Kidney (tissue), 14 donors: ENCODE data around the gene TIMM8B. TPM values are rescaled to one million over a fixed set of nuclear protein-coding genes. Genes with fewer than 3 reads are reported as not detected.

Source experiments
- DNase-seq, 5 donors: peaks; one replicate each; pipeline ENCODE4 v3.0.0-alpha.2; 2013 to 2020
- FAIRE-seq: peaks from 2 replicates; lab custom pipeline; 2012; peaks lifted over from hg19 to GRCh38; lab: Jason Lieb, UNC
- H3K27ac ChIP-seq, 2 donors: one replicate each; pipeline ENCODE4 v1.7.0; 2013; ENCODE audit warnings: low read depth in 2 of 2, low read length in 2 of 2, inconsistent platforms in 1 of 2
- H3K27me3 ChIP-seq: one replicate; pipeline ENCODE4 v1.7.1; 2013; ENCODE audit warnings: low read length, inconsistent platforms; ENCODE audit not compliant: control insufficient read depth, insufficient read depth
- H3K36me3 ChIP-seq, 3 donors: one replicate each; pipeline versions ENCODE4 v1.7.0 to v1.7.1; 2013; ENCODE audit warnings: low read length in 3 of 3, control low read depth in 1 of 3, inconsistent platforms in 1 of 3; ENCODE audit not compliant: insufficient read depth in 3 of 3, control insufficient read depth in 2 of 3
- H3K4me1 ChIP-seq, 3 donors: one replicate each; pipeline versions ENCODE4 v1.7.0 to v1.7.1; 2013; ENCODE audit warnings: low read length in 3 of 3, inconsistent platforms in 1 of 3, low read depth in 1 of 3; ENCODE audit not compliant: control insufficient read depth in 2 of 3, insufficient read depth in 2 of 3
- H3K4me3 ChIP-seq, 3 donors: one replicate each; pipeline versions ENCODE4 v1.7.0 to v1.8.1; 2013; ENCODE audit warnings: low read length in 3 of 3, control low read depth in 1 of 3, inconsistent platforms in 1 of 3
- H3K9ac ChIP-seq, 3 donors: one replicate each; pipeline versions ENCODE4 v1.7.0 to v1.7.1; 2013; ENCODE audit warnings: low read length in 3 of 3, control low read depth in 1 of 3, inconsistent platforms in 1 of 3
- H3K9me3 ChIP-seq, 3 donors: one replicate each; pipeline versions ENCODE4 v1.7.0 to v1.7.1; 2013; ENCODE audit warnings: low read length in 3 of 3, control low read depth in 1 of 3, inconsistent platforms in 1 of 3; ENCODE audit not compliant: control insufficient read depth in 2 of 3, insufficient read depth in 1 of 3
- intact Hi-C: fragments of 100-400 bp; cut with DNase I; formaldehyde crosslinking; loops from one replicate; pipeline ENCODE4 v1.11.1; 2022
- polyA plus RNA-seq: library from polyadenylated mRNA; stranded (reverse); fragments of 350-450 nt; fragmentation: Illumina TruSeq; extraction: RNeasy Lipid Tissue Mini Kit (QIAGEN cat#74804); gene quantifications from one replicate; pipeline ENCODE4 v1.2.3, GENCODE V29; 2014; ENCODE audit warnings: low read depth, low replicate concordance; ENCODE audit not compliant: insufficient read depth
- total RNA-seq: library from RNA; stranded (reverse); fragmentation: NEBNext Ultra II Directional; extraction: Animal tissue kit (Norgen Biotek cat#: 25700); gene quantifications from one replicate; pipeline ENCODE4 v1.2.1, GENCODE V29; 2021
- TF ChIP-seq, protein P1 (sequence below): IDR thresholded peaks from 3 replicates; pipeline ENCODE4 v1.5.1; 2012; ENCODE audit warnings: mild to moderate bottlenecking, moderate library complexity, borderline replicate concordance; ENCODE audit not compliant: insufficient read depth; ENCODE audit errors: extremely low read depth
- donor health status: control.
- donor health status: control.
- donor health status: control.
- donor health status: control.
- donor health status: control.
- donor health status: DM: yes; HTN: yes; CAD: no.
- donor health status: Normal renal cell carcinoma (clear cell type).

Gene TIMM8B
- total and polyA plus RNA-seq, 2 donors from 2014 or later = 51.3 to 167 TPM

DNA sequence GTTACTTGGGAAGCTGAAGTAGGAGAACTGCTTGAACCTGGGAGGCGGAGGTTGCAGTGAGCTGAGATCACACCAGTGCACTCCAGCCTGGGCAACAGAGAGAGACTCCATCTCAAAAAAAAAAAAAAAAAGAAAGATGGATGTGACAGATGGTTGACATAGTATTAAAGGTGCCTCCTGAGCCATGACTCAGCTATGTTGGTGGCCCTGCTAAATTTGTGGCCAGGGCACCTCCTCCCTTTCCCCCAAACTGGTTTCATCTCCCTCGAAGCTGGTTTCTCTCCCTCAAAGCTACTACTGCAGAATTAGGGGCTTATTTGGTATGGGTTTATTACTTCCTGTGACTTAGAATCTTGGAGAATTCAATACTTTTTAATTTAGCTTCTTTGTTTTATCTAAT lies 31.6 kb upstream of the TIMM8B start:
- DNase-seq (no peak), FAIRE-seq (no peak)
- intact Hi-C loops = no loop called here
- Histone ChIP-seq H3K9ac (no peak overlapping the region), H3K27ac (no peak overlapping the region), H3K4me1 (no peaks in the 10 kb centered on the region), H3K9me3 (no peaks in the 10 kb centered on the region), H3K27me3 (no peaks in the 10 kb centered on the region), H3K36me3 (no peaks in the 10 kb centered on the region), H3K4me3 (no peak overlapping the region)
- TF ChIP-seq, protein P1, sequence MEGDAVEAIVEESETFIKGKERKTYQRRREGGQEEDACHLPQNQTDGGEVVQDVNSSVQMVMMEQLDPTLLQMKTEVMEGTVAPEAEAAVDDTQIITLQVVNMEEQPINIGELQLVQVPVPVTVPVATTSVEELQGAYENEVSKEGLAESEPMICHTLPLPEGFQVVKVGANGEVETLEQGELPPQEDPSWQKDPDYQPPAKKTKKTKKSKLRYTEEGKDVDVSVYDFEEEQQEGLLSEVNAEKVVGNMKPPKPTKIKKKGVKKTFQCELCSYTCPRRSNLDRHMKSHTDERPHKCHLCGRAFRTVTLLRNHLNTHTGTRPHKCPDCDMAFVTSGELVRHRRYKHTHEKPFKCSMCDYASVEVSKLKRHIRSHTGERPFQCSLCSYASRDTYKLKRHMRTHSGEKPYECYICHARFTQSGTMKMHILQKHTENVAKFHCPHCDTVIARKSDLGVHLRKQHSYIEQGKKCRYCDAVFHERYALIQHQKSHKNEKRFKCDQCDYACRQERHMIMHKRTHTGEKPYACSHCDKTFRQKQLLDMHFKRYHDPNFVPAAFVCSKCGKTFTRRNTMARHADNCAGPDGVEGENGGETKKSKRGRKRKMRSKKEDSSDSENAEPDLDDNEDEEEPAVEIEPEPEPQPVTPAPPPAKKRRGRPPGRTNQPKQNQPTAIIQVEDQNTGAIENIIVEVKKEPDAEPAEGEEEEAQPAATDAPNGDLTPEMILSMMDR = no peak

DNA sequence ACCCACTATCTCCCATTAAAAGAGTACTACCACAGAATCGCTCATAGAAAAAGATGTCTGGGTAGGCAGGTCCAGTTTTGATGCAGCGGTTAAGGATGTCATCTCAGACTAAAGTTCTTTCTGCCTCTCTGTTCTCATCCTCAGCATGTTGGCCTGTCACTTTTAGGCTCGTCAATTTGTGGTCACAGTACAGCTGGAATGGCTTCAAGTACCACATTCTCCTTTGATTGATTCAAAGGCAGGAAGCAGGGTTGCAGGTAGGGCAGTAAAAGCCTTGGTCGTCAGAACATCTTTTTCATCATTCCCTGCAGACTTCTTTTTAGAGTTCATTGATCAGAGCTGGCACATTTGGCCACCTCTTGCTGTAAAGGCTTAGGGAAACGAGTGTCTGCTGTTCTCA lies 28.8 kb upstream of the TIMM8B start:
- Histone ChIP-seq H3K27me3 (no peaks in the 10 kb centered on the region), H3K4me3 (no peak overlapping the region), H3K4me1 (no peaks in the 10 kb centered on the region), H3K27ac (no peak overlapping the region), H3K9ac (no peak overlapping the region), H3K9me3 (no peaks in the 10 kb centered on the region), H3K36me3 (no peaks in the 10 kb centered on the region)
- no peak for DNase-seq
- intact Hi-C loops = no loop called here
- TF ChIP-seq, protein P1 = no peak
- FAIRE-seq = no peak

DNA sequence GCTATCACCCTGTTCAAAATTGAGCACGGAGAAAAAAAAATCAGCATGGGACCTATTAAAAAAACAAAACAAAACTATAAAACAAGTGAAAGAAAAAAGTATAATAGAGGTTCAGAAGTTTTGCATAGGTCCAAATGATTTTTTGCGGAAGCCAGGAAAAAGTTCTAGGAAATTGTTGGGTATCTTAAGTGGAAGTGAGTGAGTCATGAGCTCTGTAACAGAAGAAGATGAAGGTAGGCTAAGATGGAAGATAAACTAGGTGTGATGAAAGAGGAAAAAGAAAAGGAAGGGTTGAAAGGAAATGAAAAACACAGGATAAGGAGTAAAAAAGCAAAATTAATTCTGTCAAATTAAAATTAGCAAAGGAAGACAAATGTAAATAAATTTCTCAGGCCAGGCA lies 27.9 kb upstream of the TIMM8B start:
- FAIRE-seq (no peak), DNase-seq (no peak)
- Histone ChIP-seq H3K27me3 (no peaks in the 10 kb centered on the region), H3K27ac (no peak overlapping the region), H3K36me3 (no peaks in the 10 kb centered on the region), H3K9me3 (no peaks in the 10 kb centered on the region), H3K9ac (no peak overlapping the region), H3K4me1 (no peaks in the 10 kb centered on the region), H3K4me3 (no peak overlapping the region)
- intact Hi-C loops = no loop called here
- TF ChIP-seq, protein P1 = no peak
